Hematopoietic multipotent progenitor cell treated with erythropoietin and hydrocortisone succinate and interleukin-3 and kit ligand, for 8 days (in vitro differentiated cells): ENCODE results near the gene MVB12B.
"Not testable (repeated sequence)": the region's sequence is repeated elsewhere in the genome, so short reads cannot be mapped to it uniquely, and the experiment has no call there.

Experiments used
- DNase-seq: peaks from one replicate; pipeline ENCODE4 v3.0.0-alpha.2; 2015

MVB12B gene

GRCh38 chr9:126555421-126555820 is 228.8 kb downstream of the MVB12B start:
- DNase-seq = not testable (repeated sequence)
